NOMO-1 (cell line): ENCODE data around the gene FLAD1.
A peak's percentile ranks its signal among the peaks of the same experiment; 100 is the strongest.

Experiments used
- DNase-seq, 2 experiments: peaks; one replicate each; lab custom pipeline; 2025; ENCODE audit not compliant: unreplicated experiment in 2 of 2; lab: John Stamatoyannopoulos, UW

The FLAD1 gene

DNA sequence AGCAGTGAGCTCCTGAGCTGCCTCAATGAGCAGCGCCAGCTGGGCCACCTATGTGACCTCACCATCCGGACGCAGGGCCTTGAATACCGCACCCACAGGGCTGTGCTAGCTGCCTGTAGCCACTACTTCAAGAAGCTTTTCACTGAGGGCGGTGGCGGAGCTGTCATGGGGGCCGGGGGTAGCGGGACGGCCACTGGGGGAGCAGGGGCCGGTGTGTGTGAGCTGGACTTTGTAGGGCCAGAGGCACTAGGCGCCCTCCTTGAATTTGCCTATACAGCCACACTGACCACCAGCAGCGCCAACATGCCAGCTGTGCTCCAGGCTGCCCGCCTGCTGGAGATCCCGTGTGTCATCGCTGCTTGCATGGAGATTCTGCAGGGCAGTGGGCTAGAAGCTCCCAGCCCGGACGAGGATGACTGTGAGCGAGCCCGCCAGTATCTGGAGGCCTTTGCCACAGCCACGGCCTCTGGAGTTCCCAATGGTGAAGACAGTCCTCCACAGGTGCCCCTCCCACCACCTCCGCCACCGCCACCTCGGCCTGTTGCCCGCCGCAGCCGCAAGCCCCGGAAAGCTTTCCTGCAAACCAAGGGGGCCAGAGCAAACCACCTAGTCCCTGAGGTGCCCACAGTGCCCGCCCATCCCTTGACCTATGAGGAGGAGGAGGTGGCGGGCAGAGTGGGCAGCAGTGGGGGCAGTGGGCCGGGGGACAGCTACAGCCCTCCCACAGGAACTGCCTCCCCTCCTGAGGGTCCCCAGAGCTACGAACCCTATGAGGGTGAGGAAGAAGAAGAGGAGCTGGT is 31.8 kb downstream of the FLAD1 start:
- no peak for DNase-seq

DNA sequence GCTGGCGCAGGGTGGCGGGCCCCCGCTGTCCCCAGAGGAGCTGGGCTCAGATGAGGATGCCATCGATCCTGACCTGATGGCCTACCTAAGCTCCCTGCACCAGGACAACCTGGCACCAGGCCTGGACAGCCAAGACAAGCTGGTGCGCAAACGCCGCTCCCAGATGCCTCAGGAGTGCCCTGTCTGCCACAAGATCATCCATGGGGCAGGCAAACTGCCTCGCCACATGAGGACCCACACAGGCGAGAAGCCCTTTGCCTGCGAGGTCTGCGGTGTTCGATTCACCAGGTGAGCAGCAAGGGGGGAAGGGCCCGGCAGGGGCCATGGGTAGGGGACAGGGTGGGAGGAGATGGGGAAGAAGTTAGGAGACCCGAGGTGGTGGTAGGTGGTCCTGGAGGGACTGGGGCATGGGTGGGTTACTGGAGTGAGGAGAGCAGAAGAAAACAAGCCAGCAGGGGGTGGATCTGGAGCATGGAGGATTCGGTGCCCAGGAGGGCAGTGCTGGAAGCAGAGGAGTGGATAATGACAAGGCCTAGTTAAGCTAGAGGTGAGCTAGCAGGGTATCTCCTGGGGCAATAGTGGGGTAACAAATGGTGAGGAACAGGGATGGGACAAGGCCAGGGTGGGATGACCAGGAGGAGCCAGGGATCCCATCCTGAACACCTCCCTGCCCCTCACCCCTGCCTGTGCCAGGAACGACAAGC is 32.5 kb downstream of the FLAD1 start:
- no peak for DNase-seq

DNA sequence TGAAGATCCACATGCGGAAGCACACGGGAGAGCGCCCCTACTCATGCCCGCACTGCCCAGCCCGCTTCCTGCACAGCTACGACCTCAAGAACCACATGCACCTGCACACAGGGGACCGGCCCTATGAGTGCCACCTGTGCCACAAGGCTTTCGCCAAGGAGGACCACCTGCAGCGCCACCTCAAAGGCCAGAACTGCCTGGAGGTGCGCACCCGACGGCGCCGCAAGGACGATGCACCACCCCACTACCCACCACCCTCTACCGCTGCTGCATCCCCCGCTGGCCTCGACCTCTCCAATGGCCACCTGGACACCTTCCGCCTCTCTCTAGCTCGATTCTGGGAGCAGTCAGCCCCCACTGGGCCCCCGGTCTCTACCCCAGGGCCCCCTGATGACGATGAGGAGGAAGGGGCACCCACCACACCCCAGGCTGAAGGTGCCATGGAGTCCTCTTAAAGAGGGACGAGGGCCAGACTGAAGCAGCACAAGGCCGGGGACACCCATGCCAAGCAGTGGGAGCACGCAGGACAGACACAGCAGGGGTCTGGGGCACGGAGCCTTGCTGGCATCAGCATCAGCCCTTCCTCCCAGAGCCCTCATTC is 33.2 kb downstream of the FLAD1 start:
- DNase-seq: no peak

DNA sequence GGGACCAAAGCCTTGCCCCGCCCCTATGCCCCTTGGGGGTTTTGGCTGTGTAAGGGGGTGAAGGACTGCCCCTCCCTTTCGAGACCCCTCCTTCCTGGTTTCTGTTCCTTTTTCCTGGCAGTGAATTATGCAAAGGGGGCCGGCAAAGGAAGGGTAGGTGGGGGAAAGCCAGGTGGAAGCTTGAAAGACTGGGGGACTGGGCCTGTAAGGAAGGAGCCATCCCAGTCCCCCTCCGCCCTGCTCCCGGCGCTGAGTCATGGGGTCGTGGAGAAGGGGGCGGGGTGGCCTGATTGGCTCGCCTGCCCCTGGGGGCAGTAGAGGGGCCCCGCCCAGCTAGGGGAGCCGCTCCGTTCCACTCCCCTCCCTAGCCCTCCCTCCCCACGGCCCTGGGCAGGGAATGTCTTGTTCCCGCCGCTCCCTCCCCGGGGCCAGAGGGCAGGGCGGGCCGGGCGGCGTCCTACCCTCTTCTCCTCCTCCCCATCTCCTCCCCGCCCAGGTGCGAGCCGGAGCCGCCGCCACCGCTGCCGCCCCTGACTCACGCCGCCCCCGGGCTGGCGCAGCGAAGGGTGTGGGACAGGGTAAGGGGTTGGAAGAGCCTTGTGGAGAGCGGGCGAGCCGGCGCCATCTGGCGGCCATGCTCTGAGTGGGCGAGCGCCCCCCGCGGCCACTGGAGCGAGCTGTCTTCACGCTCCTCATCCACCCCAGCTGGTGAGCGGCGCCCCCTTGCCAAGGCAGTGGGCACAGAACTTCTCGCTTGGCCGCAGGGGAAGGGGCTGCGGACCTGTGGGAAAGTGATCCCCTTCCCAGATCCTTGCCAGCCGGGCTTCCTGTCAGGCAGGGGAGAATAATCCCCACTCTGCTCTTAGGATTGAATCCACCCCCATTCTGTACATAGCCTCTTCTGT is 34.1 kb downstream of the FLAD1 start:
- peak; percentile 75 to 80 for DNase-seq

DNA sequence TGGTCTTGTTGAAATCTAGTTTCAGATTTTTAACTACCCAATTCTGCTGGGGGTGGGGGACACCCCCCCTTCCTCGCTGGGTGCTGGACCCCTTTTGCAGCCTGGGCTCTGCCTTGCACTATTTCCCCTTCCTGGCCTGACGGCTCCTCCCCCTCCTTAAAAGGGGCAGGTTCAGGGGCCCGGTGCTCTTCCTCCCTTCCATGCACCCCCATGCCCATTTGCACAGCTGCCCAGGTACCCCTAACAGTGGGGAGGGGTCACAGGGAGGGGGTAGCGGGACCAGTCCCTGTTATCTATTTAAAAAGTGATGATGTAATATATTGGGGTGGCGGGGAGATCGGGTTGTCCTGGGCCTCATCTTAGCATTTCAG is 34.8 kb downstream of the FLAD1 start:
- DNase-seq: no peak

DNA sequence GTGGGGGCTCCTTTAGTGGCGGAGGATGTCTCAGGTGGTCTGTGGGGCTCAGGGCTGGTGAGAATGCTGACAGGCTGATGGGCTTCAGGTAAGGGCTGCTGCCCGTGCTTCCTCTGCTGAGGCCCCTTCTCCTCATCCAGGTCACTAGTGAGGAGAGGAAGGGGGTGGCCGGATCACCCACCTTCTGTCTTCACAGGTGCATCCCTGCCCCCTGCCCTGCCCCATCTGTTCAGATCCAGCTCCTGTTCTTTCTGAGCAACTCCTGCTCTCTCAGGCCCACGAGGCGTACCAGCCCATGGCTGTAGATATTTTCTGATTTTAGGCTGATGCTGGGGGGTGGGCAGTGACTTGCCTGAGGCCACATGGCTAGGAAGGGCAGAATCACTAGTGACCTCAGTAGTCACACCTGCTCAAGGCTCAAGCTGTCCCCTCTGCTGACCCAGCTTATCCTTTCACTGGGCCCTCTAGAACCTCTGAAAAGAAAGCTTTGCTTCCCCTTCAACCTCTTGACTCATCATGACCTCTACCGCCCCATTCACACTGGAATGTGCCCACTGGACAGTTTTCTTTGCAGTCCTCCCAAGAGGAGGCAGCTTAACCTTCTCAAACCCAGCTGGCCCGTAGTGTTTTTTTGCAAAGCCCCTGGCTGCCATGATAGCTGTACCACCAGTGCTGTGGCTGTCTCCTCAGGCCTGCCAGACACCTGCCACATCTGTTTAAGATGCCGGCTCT is 35.6 kb downstream of the FLAD1 start:
- DNase-seq: no peak

DNA sequence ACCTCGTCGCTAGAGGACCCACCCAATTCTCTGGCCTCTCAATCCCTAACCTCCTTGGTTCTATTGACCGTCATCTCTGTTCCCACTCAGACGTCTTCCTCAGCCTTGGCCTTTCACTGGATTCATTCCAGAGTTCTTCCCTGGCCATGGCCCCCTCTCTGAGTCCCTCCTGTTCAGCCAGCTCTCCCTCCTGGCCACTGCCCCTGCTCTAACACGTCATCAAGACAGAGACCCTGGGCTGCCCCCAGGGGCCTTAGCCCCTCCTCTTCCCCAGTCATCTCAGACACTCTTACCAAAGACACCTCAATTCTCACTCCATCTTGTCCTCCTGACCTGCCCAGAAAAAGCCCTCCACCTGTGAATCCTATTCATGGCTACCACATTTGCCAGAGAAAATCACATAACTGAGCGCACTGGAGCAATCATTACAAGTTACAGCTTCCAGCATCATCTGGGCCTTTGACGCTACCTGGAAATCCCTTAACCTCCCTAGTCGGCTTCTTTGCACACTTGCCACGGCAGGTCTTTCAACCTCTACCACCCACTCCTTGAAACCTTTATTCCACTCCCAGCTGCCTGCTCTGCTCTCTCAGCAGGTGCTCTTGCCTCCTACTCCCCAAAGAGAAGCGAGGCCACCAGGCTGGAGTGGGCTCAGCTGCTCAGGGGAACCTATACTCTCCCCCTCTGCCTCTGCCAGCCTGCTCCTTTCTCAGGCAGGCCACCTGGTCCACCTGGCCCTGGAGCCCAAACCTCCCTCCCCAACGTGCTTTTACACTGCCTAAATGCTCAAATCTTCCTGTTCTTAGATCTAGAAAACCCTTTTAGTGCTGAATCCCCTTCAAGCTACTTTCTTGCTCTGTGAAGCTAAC is 36.5 kb downstream of the FLAD1 start:
- no peak for DNase-seq

DNA sequence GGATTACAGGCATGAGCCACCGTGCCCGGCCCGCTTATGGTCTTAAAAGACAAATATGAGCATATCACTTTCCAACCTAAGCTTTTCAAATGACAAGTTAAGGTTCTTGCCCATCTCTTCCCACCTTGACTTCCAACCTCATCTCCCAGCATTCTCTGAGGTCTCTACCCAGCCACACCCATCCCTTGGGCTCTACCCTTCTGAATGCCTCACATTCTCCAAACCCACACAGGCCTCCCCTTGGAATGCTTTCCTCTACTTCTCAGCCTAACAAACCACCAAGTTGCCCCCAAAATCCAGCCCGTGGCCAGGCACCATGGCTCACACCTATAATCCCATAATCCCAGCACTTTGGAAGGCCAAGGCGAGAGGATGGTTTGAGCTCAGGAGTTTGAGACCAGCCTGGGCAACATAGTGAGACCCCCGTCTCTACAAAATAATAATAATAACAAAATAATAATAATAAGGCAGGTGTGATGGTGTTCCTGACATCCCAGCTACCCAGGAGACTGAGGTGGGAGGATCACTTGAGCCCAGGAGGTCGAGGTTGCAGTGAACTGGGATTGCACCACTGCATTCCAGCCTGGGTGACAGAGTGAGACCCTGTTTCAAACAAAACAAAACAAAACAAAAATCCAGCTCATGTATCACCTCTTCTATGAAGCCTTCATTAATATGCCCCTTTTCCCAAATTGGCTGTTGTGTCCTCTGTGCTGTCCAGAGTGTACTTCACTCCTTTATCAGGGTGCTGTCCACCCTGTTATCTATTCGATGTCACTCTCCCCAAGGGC is 39.2 kb downstream of the FLAD1 start:
- no peak for DNase-seq

DNA sequence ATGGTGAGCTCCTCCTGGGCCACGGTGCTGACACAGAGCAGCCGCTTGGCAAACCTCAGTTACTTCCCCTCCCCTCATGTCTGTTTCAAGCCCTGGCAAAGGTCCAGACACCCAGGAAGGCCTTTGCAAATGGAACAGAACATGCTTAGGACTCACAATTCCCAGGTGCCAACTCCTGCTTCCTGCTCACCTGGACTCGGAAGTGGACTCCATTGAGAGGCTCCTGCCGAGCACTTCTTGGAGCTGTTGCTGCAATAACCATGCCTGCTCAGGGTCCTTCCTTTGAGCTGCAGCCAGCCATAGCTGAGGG is 39.7 kb downstream of the FLAD1 start:
- DNase-seq: no peak

DNA sequence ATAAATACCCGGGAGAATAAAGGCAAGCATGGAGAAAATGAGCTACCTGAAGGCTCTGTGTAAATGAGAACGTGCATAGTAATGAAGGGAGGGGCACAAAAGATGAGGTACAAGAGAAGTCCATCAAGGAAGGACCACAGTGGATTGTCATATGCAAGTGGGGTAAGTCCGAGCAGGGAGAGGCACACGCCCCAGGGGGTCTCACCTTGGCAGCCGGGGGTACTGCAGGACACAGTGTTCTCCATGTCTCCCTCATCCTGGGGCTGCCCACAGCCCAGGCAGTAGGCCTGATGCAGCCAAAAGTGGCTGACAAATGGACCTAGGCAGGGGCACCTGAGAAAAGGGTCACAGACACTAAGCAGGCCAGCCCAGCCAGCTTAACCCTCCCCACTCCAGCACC is 40.5 kb downstream of the FLAD1 start:
- DNase-seq: no peak

DNA sequence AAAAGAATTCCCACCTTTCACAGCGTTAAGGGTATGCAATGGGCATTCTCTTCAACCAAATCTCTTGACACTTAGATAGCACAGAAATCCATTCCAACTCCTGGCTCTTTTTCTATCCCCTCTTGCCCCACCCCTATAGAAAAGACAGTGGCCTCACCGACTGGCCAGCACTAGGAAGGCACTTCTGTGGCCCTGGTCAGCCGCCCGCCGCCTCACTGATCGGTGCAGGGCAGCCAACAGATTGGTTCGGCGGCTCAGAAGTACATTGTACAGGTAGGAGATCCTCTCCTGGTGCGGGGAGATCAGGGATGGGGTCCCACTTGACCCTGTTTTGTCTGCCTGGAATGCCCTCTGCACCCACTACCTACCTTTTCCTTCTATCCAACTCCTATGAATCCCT is 41.2 kb downstream of the FLAD1 start:
- DNase-seq: no peak

DNA sequence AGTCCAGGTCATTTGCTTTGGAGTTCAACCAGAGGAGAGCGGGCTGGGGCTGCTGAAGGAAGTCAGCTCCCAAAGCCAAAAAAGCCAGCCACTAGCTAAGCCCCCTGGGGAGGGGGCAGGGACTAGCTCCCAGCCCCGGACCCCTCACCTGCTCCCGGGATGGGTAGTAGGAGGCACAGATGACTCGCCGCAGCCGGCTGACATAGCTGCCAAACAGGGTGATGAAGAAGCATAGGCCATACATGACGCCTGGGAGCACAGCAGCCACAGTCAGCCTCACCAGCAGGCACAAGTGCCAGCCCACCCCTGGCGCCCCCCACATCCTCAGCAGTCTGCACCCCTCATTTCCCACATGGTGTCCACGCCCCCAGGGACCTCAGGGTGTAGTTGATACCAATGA is 43.0 kb downstream of the FLAD1 start:
- no peak for DNase-seq

DNA sequence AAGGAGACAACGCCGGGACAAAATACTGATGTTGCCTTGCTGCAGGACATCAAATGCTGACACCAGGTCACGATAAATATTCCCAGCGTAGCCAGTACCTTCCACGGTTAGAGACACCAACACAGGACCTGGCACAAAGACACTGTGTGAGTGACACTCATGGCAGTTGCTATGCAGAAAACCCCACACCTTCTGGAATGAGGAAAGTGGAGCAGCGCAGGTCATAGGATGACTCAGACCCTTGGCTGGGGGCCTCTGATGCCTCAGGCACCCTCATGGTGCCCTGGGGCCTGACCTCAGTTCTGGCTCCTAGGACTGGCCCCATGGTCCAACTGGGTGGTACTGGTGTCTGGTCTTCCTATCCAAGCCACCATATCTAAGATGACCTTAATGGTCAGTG is 43.4 kb downstream of the FLAD1 start:
- no peak for DNase-seq

DNA sequence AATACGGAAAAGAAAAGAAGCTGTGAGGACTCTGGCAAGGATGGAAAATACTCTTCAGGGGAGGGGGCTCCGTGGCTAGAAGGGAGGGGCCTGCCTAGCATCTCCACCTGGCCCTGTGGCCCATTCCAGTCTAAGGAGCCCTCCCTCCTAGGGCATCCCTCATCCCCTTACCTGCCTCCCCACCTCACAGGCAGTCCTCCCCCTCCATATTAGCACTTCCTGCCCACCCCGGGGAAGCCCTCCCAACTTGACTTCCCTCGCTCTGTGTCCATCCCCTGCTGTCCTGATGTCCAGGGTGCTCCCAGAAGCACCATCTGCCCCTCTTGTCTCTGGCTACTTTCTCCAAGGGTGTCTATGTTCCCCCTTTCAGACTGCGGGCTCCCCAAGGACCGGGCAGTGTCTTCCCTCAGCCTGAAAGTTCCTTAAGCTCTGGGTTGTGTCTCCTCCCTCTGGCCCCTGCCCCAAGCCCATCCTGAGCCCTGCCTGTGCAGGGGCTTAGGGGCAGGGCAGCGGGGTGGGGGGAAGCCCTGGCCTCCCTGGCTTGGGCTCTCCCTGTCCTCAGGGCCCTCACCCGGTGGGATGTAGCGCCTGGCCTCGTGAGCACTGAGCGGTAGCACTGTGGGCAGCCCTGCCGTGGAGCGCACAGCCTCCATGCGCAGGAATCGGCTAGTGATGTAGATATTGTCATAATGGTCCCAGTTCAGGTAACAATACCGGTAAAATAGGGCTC is 46.5 kb downstream of the FLAD1 start:
- DNase-seq: no peak

DNA sequence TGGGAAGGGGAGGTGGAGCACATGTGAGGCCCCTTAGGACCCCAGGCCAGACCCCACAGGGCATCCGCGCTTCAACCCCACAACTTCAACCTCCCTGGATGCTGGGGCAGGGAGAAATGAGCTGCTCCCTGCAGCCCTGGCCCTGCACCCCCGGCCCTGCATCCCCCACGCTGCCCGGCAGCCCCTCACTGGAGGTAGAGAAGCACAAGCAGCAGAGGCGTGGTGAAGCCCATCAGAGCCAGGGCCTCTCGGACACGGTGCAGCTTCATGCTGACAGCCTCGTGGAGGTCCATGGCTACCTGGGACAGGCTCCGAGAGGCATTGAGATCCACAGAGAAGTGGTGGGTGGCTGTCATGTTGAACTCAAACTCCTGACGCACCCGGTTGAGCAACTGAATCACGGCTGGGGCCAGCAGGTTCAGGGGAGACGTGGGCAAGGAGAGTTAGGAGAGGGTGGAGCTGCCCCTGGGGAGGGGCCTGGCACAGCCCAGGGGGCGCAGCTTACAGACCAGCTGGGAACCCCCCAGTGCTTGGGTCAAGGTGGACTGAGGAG is 47.2 kb downstream of the FLAD1 start:
- DNase-seq: no peak

DNA sequence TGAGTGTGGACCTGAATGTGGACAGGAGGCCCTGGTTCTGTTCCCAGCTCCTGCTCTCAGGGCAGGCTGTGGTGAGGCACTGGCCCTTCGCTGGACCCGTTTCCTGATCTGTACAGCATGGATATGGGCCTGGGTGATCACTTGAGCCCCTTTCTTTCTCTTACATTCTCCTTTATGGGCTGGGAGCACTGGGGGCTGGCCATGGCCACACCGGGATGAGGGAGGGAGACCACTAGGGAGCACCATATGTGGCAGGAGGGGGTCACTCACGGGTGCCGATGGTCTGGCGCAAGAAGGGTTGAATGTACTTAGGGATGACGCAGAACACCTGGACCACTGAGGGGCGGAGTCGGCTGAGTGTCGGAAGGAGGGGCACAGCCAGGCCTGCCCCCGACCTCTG is 47.8 kb downstream of the FLAD1 start:
- no peak for DNase-seq

DNA sequence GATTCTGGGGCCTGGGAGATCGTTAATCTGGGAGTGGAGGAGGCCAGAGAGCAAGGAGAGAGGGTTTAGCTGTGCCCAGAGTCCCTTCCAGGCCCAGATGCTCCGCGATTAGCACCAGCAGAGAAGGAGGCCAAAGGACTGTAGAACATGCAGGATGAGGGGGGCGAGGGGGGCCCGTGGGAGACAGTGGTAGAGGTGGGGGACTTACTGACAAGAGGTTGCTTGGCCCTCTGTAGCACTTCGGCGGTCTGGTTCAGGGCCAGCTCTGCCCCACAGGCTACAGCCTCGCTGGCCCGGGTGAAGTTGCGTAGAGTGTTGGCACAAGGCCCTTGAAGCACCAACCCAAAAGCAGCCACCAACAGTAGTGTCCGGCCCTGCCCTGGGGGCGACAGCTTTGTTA is 49.7 kb downstream of the FLAD1 start:
- no peak for DNase-seq

DNA sequence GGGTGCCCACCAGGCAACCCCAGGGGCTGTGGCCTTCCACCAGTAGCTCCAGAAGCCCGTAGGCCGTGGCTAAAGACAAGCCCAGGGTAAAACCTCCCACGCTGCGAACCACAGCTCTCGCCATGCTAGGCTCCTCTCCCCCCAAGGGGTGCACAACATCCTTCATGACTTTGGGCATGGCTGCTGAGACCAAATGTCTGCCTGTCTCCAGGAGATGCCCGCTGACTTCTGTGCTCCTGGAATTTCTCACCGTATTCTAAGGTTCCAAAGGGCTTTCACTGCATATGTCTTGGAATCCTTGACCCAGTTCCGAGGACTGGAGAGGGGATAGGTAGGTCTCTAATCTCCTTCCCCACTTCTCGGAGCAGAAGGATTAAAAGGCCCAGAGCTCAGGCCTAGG is 50.4 kb downstream of the FLAD1 start, which contains the start of the genes DCST1 and DCST2:
TSS of gene DCST1 (plus strand) at position 301 of the 400 bp plus-strand sequence. CDS start 213 bp downstream, outside the sequence.
TSS of gene DCST2 (minus strand) at position 258 of the 400 bp plus-strand sequence. CDS start at position 178, 80 bp downstream.
- no peak for DNase-seq
